Measurements from ENCODE around the gene PRR36.

PRR36 gene

DNA sequence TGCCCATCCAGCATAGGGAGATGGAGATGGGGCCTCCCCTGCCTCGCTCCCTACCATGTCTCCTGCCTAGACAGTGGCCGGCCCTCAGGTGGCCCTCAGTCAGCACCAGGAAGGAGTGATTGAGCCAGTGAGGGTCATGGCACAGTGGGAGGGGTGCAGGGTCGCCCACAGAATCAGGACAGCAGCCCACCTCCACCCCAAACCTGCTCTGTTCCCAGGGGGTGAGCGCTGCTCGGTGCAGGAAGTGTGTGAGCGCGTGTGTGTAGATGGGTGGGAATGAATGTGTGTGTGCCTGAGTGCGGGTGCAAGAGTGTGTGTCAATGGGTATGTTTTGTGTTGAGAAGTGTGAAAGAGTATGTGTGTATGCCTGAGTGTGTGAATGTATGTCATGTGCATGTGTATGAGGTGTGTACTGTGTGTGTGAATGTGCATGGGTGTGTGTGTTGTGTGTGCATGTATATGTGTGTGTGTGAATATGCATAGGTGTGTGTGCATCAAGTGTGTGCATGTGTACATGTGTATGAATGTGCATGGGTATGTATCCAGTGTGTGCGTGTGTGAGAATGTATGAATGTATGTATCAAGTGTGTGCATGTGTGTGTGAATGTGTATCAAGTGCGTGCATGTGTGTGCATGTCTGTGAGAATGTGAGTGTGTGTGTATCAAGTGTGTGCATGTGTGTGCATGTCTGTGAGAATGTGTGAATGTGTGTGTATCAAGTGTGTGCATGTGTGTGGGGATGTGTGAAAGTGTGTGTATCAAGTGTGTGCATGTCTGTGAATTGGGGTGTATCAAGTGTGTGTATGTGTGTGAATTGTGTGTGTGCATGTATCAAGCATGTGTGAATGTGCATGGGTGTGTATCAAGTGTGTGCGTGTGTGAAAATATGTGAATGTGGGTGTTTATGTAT lies 32.2 kb downstream of the PRR36 start:
- no peaks in the 10 kb centered on the region for H3K4me1 ChIP-seq (ENCODE audit: control insufficient read depth, insufficient read depth, low read length)
- no peaks in the 10 kb centered on the region for H3K36me3 ChIP-seq (ENCODE audit: control insufficient read depth, insufficient read depth, low read length)
- no peak for DNase-seq (ENCODE audit: low read depth, low spot score)
- H3K27ac ChIP-seq (ENCODE audit: low read length), result no peak overlapping the region
- WGBS (ENCODE audit: insufficient coverage, insufficient read length), result 100% methylated on average over 4 of the region's 11 CpGs
- no peaks in the 10 kb centered on the region for H3K9me3 ChIP-seq (ENCODE audit: control insufficient read depth, insufficient read depth, low read length)
- no peaks in the 10 kb centered on the region for H3K27me3 ChIP-seq (ENCODE audit: control insufficient read depth, insufficient read depth, low read length)
- H3K4me3 ChIP-seq (ENCODE audit: low read length), result no peak overlapping the region

DNA sequence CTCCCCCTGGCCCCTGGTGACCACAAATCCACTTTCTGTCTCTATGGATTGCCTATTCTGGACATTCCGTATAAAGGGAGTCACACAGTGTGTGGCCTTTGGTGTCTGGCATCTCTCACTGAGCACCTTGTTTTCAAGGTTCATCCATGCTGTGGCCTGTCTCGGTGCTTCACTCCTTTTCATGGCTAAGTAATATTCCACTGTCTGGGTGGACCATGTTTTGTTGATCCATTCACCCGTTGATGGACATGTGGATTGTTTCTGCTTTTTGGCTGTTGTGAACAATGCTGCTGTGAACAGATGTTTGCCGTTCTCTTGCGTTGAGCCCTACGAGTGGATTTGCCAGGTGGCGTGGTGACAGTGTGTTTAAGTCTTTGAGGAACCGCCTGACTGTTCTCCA lies 33.6 kb downstream of the PRR36 start:
- Histone ChIP-seq H3K27me3 (ENCODE audit: control insufficient read depth, insufficient read depth, low read length) (no peaks in the 10 kb centered on the region), H3K4me3 (ENCODE audit: low read length) (no peak overlapping the region), H3K4me1 (ENCODE audit: control insufficient read depth, insufficient read depth, low read length) (no peaks in the 10 kb centered on the region), H3K36me3 (ENCODE audit: control insufficient read depth, insufficient read depth, low read length) (no peaks in the 10 kb centered on the region), H3K27ac (ENCODE audit: low read length) (no peak overlapping the region), H3K9me3 (ENCODE audit: control insufficient read depth, insufficient read depth, low read length) (no peaks in the 10 kb centered on the region)
- no CpG with 5 or more reads among the region's 8 CpGs for WGBS (ENCODE audit: insufficient coverage, insufficient read length)
- no peak for DNase-seq (ENCODE audit: low read depth, low spot score)

DNA sequence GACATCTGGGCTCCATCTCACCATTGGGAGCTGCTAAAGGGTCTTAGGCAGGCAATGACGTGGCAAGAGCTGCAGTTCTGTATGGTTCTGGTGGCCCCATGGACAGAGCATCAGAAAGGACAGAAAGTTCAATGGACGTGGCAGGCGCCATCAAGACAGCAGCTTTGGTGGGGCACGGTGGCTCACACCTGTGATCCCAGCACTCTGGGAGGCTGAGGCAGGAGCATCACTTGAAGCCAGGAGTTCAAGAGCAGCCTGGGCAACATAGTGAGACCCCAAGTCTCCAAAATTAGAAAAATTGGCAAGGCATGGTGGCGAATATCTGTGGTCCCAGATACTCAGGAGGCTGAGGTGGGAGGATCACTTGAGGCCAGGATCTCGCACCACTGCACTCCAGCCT lies 34.7 kb downstream of the PRR36 start:
- no CpG with 5 or more reads among the region's 6 CpGs for WGBS (ENCODE audit: insufficient coverage, insufficient read length)
- no peaks in the 10 kb centered on the region for H3K9me3 ChIP-seq (ENCODE audit: control insufficient read depth, insufficient read depth, low read length)
- H3K4me3 ChIP-seq (ENCODE audit: low read length), result no peak overlapping the region
- no peaks in the 10 kb centered on the region for H3K27me3 ChIP-seq (ENCODE audit: control insufficient read depth, insufficient read depth, low read length)
- DNase-seq (ENCODE audit: low read depth, low spot score), result no peak
- H3K36me3 ChIP-seq (ENCODE audit: control insufficient read depth, insufficient read depth, low read length), result no peaks in the 10 kb centered on the region
- H3K4me1 ChIP-seq (ENCODE audit: control insufficient read depth, insufficient read depth, low read length), result no peaks in the 10 kb centered on the region
- no peak overlapping the region for H3K27ac ChIP-seq (ENCODE audit: low read length)

DNA sequence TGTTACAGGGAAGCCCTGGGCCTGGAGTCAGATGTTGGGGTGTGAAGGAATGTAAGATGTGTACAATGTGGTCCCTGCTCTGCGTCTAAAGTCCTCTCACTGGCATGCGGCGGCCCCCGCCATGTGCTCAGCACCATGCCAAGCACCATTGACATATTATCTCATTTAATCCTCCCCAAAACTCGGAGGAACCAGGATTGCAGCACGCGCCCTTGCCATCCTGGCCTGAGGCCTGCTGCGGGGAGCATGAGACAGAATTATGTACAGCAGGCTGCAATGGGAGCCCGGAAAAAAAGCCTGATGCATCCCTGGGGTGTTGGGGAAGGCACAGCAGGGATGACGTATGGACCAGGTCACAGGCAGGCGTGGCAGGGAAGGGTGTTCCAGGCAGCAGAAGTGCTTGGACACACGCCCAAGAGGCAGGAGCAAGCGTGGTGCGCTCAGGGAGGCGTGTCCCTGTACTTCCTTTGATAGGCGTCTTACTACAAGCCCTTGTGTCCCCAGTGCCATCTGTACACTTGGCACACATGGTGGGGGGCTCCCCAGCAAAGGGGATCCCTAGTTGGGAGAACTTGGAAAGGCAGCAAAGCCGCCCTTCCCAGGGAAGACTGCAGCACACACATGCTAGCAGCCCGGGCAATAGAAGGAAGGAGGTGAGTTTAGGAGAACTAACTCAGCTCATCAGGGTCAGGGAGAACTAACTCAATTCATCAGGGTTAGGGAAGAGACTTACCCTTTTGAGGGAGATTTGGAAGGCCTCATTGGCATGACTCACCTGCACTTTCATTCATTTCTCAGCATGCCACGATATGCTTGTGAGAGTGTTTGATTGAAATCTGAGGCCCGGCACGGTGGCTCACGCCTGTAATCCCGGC lies 40.7 kb downstream of the PRR36 start:
- no CpG with 5 or more reads among the region's 23 CpGs for WGBS (ENCODE audit: insufficient coverage, insufficient read length)
- no peak for DNase-seq (ENCODE audit: low read depth, low spot score)
- no peak overlapping the region for H3K27ac ChIP-seq (ENCODE audit: low read length)

DNA sequence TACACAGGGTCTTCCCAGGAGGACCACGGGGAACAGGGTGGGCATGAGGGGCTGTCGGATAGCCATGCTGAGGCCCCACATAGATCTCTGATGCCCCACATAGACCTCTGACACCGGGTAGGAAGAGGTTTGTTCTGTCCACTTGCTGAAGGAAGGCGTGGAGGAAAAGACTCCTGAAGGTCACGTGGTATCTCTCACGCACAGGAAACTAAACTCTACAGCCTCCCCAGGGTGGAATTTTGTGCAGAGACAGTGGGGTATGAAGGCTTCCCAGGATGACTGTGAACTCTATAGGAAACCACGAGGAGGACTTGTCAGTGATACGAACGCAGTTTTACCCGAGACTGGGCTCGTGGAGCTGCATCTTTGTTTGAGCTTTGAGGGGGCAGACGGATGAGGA lies 41.4 kb downstream of the PRR36 start:
- no CpG with 5 or more reads among the region's 12 CpGs for WGBS (ENCODE audit: insufficient coverage, insufficient read length)
- Histone ChIP-seq H3K27ac (ENCODE audit: low read length) (no peak overlapping the region), H3K36me3 (ENCODE audit: control insufficient read depth, insufficient read depth, low read length) (no peaks in the 10 kb centered on the region), H3K4me3 (ENCODE audit: low read length) (no peak overlapping the region), H3K4me1 (ENCODE audit: control insufficient read depth, insufficient read depth, low read length) (peaks cover 4% of the 10 kb centered on the region; the same call in 1 of the 2 replicates), H3K27me3 (ENCODE audit: control insufficient read depth, insufficient read depth, low read length) (no peaks in the 10 kb centered on the region), H3K9me3 (ENCODE audit: control insufficient read depth, insufficient read depth, low read length) (no peaks in the 10 kb centered on the region)
- no peak for DNase-seq (ENCODE audit: low read depth, low spot score)

More for the DNA sequence above, 40.7 kb downstream of the PRR36 start:
- H3K27me3 ChIP-seq (ENCODE audit: control insufficient read depth, insufficient read depth, low read length), result no peaks in the 10 kb centered on the region
- no peak overlapping the region for H3K4me3 ChIP-seq (ENCODE audit: low read length)
- H3K36me3 ChIP-seq (ENCODE audit: control insufficient read depth, insufficient read depth, low read length), result no peaks in the 10 kb centered on the region
- no peaks in the 10 kb centered on the region for H3K9me3 ChIP-seq (ENCODE audit: control insufficient read depth, insufficient read depth, low read length)
- peaks cover 4% of the 10 kb centered on the region; the same call in 1 of the 2 replicates for H3K4me1 ChIP-seq (ENCODE audit: control insufficient read depth, insufficient read depth, low read length)

DNA sequence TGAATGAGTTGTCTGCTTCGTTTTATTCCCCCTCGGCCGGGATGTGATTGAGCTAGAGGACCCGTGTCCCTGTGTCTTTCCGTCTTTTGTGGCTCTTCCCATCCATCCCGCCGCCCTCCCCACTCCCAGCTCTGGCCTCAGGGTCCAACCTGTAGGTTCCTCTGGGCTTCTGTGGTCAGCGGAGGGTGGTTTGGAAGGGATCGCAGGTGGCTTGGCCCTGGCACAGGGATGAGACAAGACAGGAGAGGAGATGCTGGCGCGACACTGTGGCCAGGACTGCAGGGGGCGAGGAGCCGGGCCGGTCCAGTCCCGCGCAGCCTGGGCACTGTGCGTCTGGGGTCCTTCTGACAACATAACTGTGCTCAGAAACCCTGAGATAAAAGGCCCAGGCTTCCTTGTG lies 42.2 kb downstream of the PRR36 start:
- no peak for DNase-seq (ENCODE audit: low read depth, low spot score)
- Histone ChIP-seq H3K4me1 (ENCODE audit: control insufficient read depth, insufficient read depth, low read length) (peaks cover 4% of the 10 kb centered on the region; the same call in 1 of the 2 replicates), H3K27me3 (ENCODE audit: control insufficient read depth, insufficient read depth, low read length) (no peaks in the 10 kb centered on the region), H3K36me3 (ENCODE audit: control insufficient read depth, insufficient read depth, low read length) (no peaks in the 10 kb centered on the region), H3K4me3 (ENCODE audit: low read length) (no peak overlapping the region), H3K9me3 (ENCODE audit: control insufficient read depth, insufficient read depth, low read length) (no peaks in the 10 kb centered on the region), H3K27ac (ENCODE audit: low read length) (no peak overlapping the region)
- WGBS (ENCODE audit: insufficient coverage, insufficient read length), result no CpG with 5 or more reads among the region's 17 CpGs

DNA sequence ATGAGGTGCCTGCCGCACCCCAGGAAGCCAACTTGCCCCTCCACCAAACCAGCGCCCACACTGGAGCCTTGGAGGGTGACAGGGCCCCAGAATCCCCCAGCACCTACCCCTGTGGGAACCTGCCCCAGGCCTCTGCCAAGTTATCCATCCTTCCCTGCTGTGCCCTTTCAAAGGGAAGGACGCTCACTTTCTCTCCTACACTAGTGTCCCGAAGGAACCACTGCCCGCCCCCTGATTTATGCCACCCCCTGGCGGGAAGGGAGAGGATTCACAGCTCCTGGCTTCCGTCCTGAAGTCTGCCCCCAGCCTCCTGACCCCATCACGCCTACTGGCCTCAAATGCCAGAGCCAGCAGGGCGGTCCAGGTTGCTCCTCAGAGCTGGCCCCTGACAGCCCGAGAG lies 42.7 kb downstream of the PRR36 start:
- Histone ChIP-seq H3K9me3 (ENCODE audit: control insufficient read depth, insufficient read depth, low read length) (no peaks in the 10 kb centered on the region), H3K4me1 (ENCODE audit: control insufficient read depth, insufficient read depth, low read length) (peaks cover 4% of the 10 kb centered on the region; the same call in 1 of the 2 replicates), H3K4me3 (ENCODE audit: low read length) (no peak overlapping the region), H3K36me3 (ENCODE audit: control insufficient read depth, insufficient read depth, low read length) (no peaks in the 10 kb centered on the region), H3K27me3 (ENCODE audit: control insufficient read depth, insufficient read depth, low read length) (no peaks in the 10 kb centered on the region), H3K27ac (ENCODE audit: low read length) (no peak overlapping the region)
- WGBS (ENCODE audit: insufficient coverage, insufficient read length), result no CpG with 5 or more reads among the region's 10 CpGs
- peak; percentile 39 for DNase-seq (ENCODE audit: low read depth, low spot score)

DNA sequence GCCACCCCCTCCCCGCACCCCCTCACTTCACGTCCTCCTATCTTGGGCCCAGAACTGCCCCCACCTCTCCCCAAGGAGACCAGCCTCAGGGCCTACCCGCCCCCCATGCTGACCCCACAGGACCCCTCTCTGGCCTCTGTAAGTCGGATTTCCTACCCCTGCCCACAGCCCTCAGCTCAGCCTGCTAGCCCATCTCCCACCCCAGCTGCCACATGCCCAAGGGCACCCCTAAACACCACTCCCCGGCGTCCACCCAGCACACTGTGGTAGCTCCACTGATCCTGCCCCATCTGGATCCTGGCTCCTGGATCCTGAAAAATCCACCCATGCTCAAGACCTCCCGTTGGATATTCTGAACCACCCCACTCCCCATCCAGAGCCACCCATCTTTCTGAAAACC lies 43.4 kb downstream of the PRR36 start:
- no peaks in the 10 kb centered on the region for H3K36me3 ChIP-seq (ENCODE audit: control insufficient read depth, insufficient read depth, low read length)
- WGBS (ENCODE audit: insufficient coverage, insufficient read length), result no CpG with 5 or more reads among the region's 7 CpGs
- H3K9me3 ChIP-seq (ENCODE audit: control insufficient read depth, insufficient read depth, low read length), result no peaks in the 10 kb centered on the region
- no peak for DNase-seq (ENCODE audit: low read depth, low spot score)
- no peaks in the 10 kb centered on the region for H3K27me3 ChIP-seq (ENCODE audit: control insufficient read depth, insufficient read depth, low read length)
- peak overlapping the region; percentile 64; the same call in 1 of the 2 replicates for H3K4me3 ChIP-seq (ENCODE audit: low read length)
- H3K27ac ChIP-seq (ENCODE audit: low read length), result no peak overlapping the region
- peaks cover 4% of the 10 kb centered on the region; the same call in 1 of the 2 replicates for H3K4me1 ChIP-seq (ENCODE audit: control insufficient read depth, insufficient read depth, low read length)

DNA sequence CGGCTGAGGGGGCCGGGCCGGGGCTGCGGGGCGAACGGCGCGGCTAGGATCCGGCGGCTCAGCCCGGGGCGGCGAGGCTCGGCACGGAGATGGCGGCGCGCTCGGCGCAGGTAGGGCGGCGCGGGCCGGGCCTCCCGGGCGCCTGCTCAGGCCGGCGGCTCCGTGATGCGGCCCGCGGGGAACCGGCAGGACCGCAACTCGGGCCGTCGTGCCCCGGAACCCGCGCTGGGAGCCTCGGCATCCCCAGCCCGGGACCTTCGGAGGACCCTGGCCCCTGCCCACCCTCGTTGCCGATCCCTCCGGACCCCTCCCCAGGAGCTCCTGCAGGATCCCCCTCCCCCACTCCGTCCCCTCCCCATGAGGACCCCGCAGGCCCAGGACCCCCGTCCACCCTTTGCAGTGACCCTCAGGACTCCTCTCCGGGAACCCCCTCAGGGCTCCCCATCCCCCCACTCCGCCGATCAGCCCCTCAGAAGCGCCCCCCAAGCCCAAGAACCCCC lies 43.9 kb downstream of the PRR36 start:
- Histone ChIP-seq H3K4me1 (ENCODE audit: control insufficient read depth, insufficient read depth, low read length) (peaks cover 4% of the 10 kb centered on the region; the same call in 1 of the 2 replicates), H3K9me3 (ENCODE audit: control insufficient read depth, insufficient read depth, low read length) (no peaks in the 10 kb centered on the region), H3K27me3 (ENCODE audit: control insufficient read depth, insufficient read depth, low read length) (no peaks in the 10 kb centered on the region), H3K36me3 (ENCODE audit: control insufficient read depth, insufficient read depth, low read length) (no peaks in the 10 kb centered on the region), H3K27ac (ENCODE audit: low read length) (no peak overlapping the region), H3K4me3 (ENCODE audit: low read length) (peak overlapping the region; percentile 64; the same call in 1 of the 2 replicates)
- no CpG with 5 or more reads among the region's 53 CpGs for WGBS (ENCODE audit: insufficient coverage, insufficient read length)
- DNase-seq (ENCODE audit: low read depth, low spot score), result no peak

DNA sequence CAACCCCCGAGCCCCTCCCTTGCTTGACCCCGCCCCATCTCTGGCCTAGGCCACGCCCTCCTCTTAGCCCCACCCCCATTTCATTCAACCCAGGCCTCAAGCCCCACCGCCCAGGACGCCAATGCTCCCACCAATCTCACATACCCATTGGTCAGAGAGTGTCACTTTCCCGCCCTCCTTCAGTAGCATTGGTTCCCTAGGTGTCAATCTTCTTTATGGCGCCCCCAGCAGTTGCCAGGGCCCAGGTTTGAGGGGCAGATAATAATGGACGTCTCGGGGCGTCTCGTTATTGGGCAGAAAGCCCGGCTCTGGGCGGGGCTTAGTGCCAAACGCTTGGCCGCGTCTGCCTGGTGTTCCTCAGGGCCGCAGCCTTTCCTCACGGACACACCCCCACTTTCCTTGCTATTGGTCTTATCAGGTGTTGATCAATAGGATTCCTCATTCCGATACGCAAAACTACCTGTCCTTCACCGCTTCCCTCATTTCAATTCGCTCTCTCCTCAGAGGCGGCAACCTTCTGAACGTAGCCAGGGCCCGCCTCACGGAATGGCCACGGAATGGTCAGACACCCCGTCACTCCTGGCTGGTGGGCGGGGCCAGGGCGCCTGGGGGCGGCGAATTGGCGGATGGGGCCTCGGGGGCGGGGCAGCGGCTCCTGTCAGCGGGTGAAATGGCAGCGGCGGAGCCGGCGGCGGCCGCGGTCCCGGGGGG lies 44.5 kb downstream of the PRR36 start, which contains the start of gene EVI5L:
TSS of gene EVI5L (plus strand) at position 658 of the 711 bp plus-strand sequence. CDS start 16,325 bp downstream, outside the sequence.
- Histone ChIP-seq H3K4me3 (ENCODE audit: low read length) (peak within 1 kb of the TSS; percentile 64; the same call in 1 of the 2 replicates), H3K27me3 (ENCODE audit: control insufficient read depth, insufficient read depth, low read length) (no peaks in the 10 kb centered on the region), H3K36me3 (ENCODE audit: control insufficient read depth, insufficient read depth, low read length) (no peaks in the 10 kb centered on the region), H3K27ac (ENCODE audit: low read length) (no peak within 1 kb of the TSS), H3K9me3 (ENCODE audit: control insufficient read depth, insufficient read depth, low read length) (no peaks in the 10 kb centered on the region), H3K4me1 (ENCODE audit: control insufficient read depth, insufficient read depth, low read length) (peaks cover 4% of the 10 kb centered on the region; the same call in 1 of the 2 replicates)
- WGBS (ENCODE audit: insufficient coverage, insufficient read length), result no CpG with 5 or more reads among the region's 45 CpGs
- DNase-seq (ENCODE audit: low read depth, low spot score), result peak; percentile 98

Measured in iPS DF 6.9 (cell line).